Skeletal muscle tissue (tissue), 4 donors: ENCODE data around the gene TAF8. TPM values are rescaled to one million over a fixed set of nuclear protein-coding genes. Genes with fewer than 3 reads are reported as not detected.
"Not testable (repeated sequence)": the region's sequence is repeated elsewhere in the genome, so short reads cannot be mapped to it uniquely, and the experiment has no call there.

Source experiments
- H3K27ac ChIP-seq: one replicate; pipeline ENCODE4 v1.7.0; 2013; ENCODE audit warnings: mild to moderate bottlenecking, low read depth, low read length, inconsistent platforms
- H3K27me3 ChIP-seq, 3 donors: one replicate each; pipeline ENCODE4 v1.7.0; 2013; ENCODE audit warnings: low read length in 3 of 3; ENCODE audit not compliant: control insufficient read depth in 3 of 3, insufficient read depth in 3 of 3
- H3K36me3 ChIP-seq, 3 donors: one replicate each; pipeline ENCODE4 v1.7.0; 2013; ENCODE audit warnings: low read length in 3 of 3; ENCODE audit not compliant: control insufficient read depth in 3 of 3, insufficient read depth in 3 of 3
- H3K4me1 ChIP-seq, 3 donors: one replicate each; pipeline ENCODE4 v1.7.0; 2013; ENCODE audit warnings: low read length in 3 of 3, mild to moderate bottlenecking in 3 of 3; ENCODE audit not compliant: control insufficient read depth in 3 of 3, insufficient read depth in 3 of 3
- H3K4me3 ChIP-seq, 3 donors: one replicate each; pipeline ENCODE4 v1.7.0; 2013; ENCODE audit warnings: low read length in 3 of 3
- H3K9ac ChIP-seq, 3 donors: one replicate each; pipeline ENCODE4 v1.7.0; 2013; ENCODE audit warnings: low read length in 3 of 3, mild to moderate bottlenecking in 3 of 3, moderate library complexity in 2 of 3, low read depth in 1 of 3
- H3K9me3 ChIP-seq, 3 donors: one replicate each; pipeline ENCODE4 v1.7.0; 2013; ENCODE audit warnings: low read length in 3 of 3; ENCODE audit not compliant: control insufficient read depth in 3 of 3
- total RNA-seq: library from RNA; depleted of rRNA; stranded (reverse); fragments of >200 nt; gene quantifications from one replicate; pipeline ENCODE4 v1.2.3, GENCODE V29; 2014
- donor health status: Osteomylitis.

Gene TAF8
- 17.2 TPM for total RNA-seq

- H3K9ac ChIP-seq, result peak within 1 kb of the TSS; percentile 87 to 97 (median 94)
- peaks cover 0 to 3% (median 0%) of the 10 kb centered on the region in 3 donors for H3K27me3 ChIP-seq
- H3K36me3 ChIP-seq, result peaks cover 10 to 27% (median 19%) of the 10 kb centered on the region in 3 donors
- H3K4me3 ChIP-seq, result peak within 1 kb of the TSS; percentile 90 to 99 (median 98)
- no peaks in the 10 kb centered on the region for H3K9me3 ChIP-seq
- peak within 1 kb of the TSS; percentile 86 for H3K27ac ChIP-seq
- peaks cover 39 to 49% (median 41%) of the 10 kb centered on the region in 3 donors for H3K4me1 ChIP-seq
These were observed at the start of gene TAF8 for GRCh38 chr6:42050297-42051267. TSS of gene TAF8 (plus strand) at chr6:42050524. CDS start at chr6:42050542, 18 bp downstream.

DNA sequence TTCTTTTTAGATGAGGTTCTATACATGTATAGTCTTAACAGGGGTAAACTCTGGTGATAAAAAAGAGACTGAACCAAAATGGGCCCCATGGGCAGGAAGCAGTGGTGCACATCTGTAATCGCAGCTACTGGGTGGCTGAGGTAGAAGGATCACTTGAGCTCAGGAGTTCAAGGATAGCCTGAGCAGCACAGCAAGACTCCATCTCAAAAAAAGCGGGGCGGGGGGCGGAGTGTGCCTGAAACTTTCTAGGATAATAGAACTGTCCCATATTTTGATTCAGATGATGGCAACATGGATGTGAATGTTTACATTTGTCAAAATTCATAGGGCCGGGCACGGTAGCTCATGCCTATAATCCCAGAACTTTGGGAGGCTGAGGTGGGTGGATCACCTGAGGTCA, 48.8 kb upstream of the TAF8 start:
- Histone ChIP-seq H3K4me1 (no peaks in the 10 kb centered on the region), H3K9ac (no peak overlapping the region), H3K27me3 (no peaks in the 10 kb centered on the region), H3K27ac (no peak overlapping the region), H3K4me3 (no peak overlapping the region), H3K9me3 (no peaks in the 10 kb centered on the region), H3K36me3 (no peaks in the 10 kb centered on the region)

GRCh38 chr6:42003658-42004057, 46.7 kb upstream of the TAF8 start:
- H3K4me3 ChIP-seq, H3K9me3 ChIP-seq, H3K36me3 ChIP-seq, H3K4me1 ChIP-seq, H3K27me3 ChIP-seq, H3K27ac ChIP-seq, H3K9ac ChIP-seq: not testable (repeated sequence)

DNA sequence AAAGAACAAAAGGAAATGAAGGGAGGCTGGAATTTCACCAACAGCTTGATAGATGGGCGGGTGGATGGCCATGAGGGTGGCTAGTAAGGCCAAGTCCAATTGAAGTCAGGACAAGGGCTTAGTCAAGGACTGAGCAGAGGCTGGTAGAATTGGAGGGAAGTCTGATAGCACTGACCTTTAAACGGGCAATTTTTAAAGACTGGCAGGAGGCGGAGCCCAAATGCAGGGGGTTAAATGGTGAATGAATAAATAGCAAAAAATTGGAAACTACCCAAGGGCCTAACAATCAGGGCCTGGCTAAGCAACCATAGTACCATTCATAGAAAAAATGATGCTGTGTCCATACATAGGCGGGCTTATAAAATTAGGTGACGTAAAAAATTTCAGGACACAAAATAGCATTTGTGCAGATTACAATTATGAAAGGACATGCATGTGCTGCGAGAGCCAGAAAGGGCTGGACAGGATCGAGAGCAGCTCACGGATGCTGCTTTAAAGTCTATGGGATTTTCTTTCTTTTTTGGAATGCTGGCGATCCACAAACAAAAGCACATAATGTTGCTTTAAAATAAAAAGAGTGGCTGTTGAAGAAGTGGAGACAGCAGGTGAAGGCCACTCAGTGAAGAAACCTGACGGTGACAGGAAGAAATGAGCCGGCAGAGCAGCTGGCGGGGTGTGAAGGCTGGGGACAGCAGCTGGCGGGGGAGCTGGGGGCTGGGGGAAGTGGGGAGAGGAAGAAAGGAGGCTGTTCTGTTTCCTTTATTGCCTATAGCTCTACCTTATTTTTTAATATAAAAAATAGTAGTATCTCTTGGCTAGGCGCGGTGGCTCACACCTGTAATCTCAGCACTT, 42.8 kb upstream of the TAF8 start:
- H3K27ac ChIP-seq, result no peak overlapping the region
- H3K4me3 ChIP-seq, result no peak overlapping the region
- H3K9ac ChIP-seq, result no peak overlapping the region
- H3K27me3 ChIP-seq, result no peaks in the 10 kb centered on the region
- H3K4me1 ChIP-seq, result peaks cover 7 to 12% (median 10%) of the 10 kb centered on the region in 3 donors
- no peaks in the 10 kb centered on the region for H3K9me3 ChIP-seq
- no peaks in the 10 kb centered on the region for H3K36me3 ChIP-seq

DNA sequence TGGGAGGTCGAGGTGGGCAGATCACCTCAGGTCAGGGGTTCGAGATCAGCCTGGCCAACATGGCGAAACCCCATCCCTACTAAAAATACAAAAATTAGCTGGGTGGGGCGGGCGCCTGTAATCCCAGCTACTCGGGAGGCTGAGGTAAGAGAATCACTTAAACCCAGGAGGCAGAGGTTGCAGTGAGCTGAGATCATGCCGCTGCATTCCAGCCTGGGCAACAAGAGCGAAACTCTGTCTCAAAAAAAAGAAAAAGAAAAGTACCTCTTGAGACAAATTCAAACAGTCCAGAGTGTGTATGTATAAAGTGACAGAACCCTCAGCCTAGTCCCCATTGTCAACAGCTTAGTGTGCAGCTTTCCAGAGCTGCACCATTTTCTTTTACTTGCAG, 42.2 kb upstream of the TAF8 start:
- not testable (repeated sequence) for H3K9me3 ChIP-seq, H3K36me3 ChIP-seq, H3K4me3 ChIP-seq, H3K9ac ChIP-seq, H3K27ac ChIP-seq, H3K27me3 ChIP-seq
- H3K4me1 ChIP-seq, result peaks cover 7 to 12% (median 10%) of the 10 kb centered on the region in 3 donors

DNA sequence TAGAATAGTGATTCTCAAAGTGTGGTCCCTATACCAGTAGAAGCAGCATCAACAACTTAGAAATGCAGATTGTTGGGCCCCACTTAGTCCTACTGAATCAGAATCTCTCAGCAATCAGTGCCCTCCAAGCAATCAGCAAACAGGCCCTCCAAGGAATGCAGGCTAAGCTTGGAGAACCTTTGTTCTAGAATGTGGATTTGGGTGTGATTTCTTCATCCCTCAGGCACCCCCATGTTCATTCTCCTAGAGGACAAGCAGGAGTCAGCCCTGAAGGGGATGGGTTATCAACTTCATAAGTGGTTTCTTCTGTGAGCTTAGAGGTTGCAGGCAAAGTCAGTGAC, 40.5 kb upstream of the TAF8 start:
- peaks cover 7 to 12% (median 10%) of the 10 kb centered on the region in 3 donors for H3K4me1 ChIP-seq
- no peaks in the 10 kb centered on the region for H3K36me3 ChIP-seq
- no peaks in the 10 kb centered on the region for H3K9me3 ChIP-seq
- no peaks in the 10 kb centered on the region for H3K27me3 ChIP-seq
- H3K4me3 ChIP-seq, result no peak overlapping the region
- no peak overlapping the region for H3K27ac ChIP-seq
- H3K9ac ChIP-seq, result no peak overlapping the region

- no peak overlapping the region for H3K9ac ChIP-seq
- H3K27ac ChIP-seq, result no peak overlapping the region
- no peak overlapping the region for H3K4me3 ChIP-seq
- H3K36me3 ChIP-seq, result no peaks in the 10 kb centered on the region
- H3K27me3 ChIP-seq, result no peaks in the 10 kb centered on the region
- no peaks in the 10 kb centered on the region for H3K9me3 ChIP-seq
- peaks cover 7 to 12% (median 10%) of the 10 kb centered on the region in 3 donors for H3K4me1 ChIP-seq
These were observed 40.0 kb upstream of the TAF8 start for GRCh38 chr6:42010185-42010891.

DNA sequence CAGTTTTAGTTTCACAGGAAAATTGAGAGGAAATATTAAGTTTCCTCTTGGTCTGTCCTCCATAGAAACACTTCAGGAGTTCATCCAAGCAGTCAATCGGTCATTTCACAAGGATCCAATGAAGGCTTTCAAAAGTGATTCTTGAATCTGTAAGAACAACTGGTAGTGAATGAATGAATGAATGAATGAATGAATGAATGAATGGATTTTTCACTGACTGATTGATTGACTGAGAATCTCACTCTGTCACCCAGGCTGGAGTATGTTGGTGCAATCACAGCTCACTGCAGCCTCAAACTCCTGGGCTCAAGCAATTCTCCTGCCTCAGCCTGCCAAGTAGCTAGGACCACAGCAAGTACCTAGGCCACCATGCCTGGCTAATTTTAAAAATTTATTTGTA, 39.4 kb upstream of the TAF8 start:
- H3K27me3 ChIP-seq, result no peaks in the 10 kb centered on the region
- no peak overlapping the region for H3K9ac ChIP-seq
- H3K27ac ChIP-seq, result no peak overlapping the region
- H3K9me3 ChIP-seq, result no peaks in the 10 kb centered on the region
- H3K4me1 ChIP-seq, result peaks cover 7 to 12% (median 10%) of the 10 kb centered on the region in 3 donors
- no peaks in the 10 kb centered on the region for H3K36me3 ChIP-seq
- H3K4me3 ChIP-seq, result no peak overlapping the region

- Histone ChIP-seq H3K4me3 (no peak overlapping the region), H3K27me3 (no peaks in the 10 kb centered on the region), H3K27ac (no peak overlapping the region), H3K36me3 (no peaks in the 10 kb centered on the region), H3K4me1 (peaks cover 7 to 13% (median 12%) of the 10 kb centered on the region in 3 donors), H3K9ac (no peak overlapping the region), H3K9me3 (no peaks in the 10 kb centered on the region)
These were observed 37.7 kb upstream of the TAF8 start for GRCh38 chr6:42012501-42013133.
